ENCODE results near the gene ANKRD42.
A peak's percentile ranks its signal among the peaks of the same experiment; 100 is the strongest.

The ANKRD42 gene

DNA sequence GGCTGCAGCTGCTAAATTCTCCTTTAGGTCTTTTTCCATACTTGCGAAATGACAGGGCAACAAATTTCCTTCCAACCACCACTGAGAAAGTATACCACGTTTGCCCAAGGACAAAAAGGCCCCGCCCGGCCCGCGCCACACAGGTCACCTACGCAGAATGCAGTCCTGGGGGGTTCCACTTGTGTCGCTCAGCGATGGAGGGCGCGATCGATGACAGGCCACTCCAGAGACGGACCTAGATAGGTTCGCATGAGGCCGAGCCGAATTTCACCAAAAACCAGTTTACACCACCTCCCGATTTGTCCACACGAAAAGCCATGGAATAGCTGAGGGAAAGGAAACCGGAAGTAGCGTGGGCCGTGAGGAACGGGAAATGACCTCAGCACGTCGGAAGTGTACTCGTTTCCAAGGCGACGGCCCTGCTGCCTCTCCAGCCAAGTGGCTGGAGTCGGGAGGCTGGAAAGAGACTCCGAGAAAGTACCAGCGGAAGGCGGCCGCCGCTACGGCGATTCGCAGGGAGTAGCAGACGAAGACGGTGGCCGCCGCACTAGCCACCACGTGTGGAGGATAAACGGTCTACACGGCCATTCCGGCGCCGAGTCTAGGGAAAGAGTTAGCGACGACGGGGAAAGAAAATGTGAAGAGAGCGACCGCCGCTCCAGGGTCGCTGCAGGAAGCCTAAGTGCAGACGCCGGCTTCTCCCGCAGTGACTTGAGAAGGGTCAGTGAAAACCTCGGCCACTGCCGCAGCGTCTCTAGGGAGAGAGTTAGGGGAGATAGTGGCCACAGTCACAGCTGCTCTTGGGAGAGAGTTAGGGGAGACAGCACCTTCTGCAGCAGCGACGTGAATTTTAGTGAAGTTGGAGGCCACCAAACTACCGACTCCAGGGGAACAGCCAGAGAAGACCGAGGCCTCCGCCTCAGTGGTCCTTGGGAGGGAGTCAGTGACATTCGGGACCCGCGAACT is at the start of gene ANKRD42:
TSS of gene ANKRD42 (plus strand) at position 398 of the 966 bp plus-strand sequence. CDS start 959 bp downstream, outside the sequence.
- TF ChIP-seq GATA1 (IDR thresholded peaks at IDR 0.05; ENCODE audit: low read depth, low read length) (no peak), POLR2A (IDR thresholded peaks at IDR 0.05; ENCODE audit: low read length) (peak; percentile 73)
- peak; percentile 94 for DNase-seq

DNA sequence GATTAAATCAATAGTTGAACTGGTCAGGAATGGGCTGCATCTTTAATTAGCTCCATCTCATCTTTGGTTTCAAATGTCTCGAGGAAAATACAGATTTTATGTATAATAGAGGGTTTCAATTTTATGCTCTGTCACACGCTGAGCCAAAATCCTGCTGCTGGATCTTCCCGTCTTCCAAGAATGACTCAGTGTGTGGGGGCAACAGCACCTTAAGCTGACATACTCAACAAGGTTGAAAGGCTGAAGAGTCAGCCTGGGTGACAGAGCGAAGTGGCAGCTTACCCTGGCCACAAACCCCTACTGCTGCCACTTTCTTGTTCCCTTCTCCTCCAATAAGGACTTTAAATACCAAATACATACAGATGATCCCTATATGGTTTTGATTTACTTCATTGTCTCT is 45.6 kb upstream of the ANKRD42 start:
- TF ChIP-seq POLR2A (IDR thresholded peaks at IDR 0.05; ENCODE audit: low read length) (no peak), GATA1 (IDR thresholded peaks at IDR 0.05; ENCODE audit: low read depth, low read length) (no peak)
- DNase-seq, result no peak

DNA sequence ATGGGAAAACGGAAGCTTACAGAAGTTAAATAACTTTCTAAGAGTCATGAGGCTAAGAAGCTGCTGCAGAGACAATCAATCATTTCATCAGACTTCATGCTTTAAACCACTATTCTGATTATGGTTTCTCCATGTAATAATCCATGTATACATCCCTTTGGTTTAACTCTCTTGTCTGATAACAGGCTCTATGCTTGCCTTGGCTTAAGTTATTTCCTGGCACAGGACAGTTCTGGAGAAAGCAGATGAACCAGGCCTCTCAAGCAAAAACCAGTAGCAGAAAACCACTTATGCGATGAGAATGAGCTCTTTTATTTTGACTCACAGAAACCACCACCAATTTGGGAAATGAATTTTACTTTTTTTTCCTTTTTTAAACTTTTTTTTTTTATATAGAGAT is 43.1 kb upstream of the ANKRD42 start:
- TF ChIP-seq POLR2A (IDR thresholded peaks at IDR 0.05; ENCODE audit: low read length), result no peak
- no peak for TF ChIP-seq GATA1 (IDR thresholded peaks at IDR 0.05; ENCODE audit: low read depth, low read length)
- peak in 1 of 2 experiments; percentile 15 for DNase-seq

DNA sequence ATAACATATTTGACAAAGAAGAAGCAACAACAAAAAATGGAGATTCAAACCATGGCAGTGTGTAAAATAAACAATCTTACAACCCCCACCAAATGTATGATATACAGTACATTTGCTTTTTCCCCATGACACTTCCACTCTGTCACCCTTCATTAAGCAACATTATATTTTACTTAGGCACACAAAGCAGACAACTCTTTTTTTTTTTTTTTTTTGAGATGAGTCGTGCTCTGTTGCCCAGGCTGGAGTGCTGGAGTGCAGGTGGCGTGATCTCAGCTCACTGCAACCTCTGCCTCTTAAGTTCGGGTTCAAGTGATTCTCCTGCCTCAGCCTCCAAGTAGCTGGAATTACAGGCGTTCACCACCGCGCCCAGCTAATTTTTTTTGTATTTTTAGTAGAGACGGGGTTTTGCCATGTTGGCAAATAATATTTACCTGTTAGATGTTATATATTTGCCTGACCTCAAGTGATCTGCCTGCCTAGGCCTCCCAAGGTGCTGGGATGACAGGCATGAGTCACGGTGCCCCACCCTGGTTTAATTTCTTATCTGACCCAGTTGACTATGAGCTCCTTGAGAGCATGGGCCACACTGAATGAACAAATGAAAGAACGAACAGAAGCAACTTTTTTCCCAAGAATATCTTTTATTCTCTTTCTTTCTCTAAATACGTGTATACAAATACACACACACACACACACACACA is 42.1 kb upstream of the ANKRD42 start:
- peak; percentile 90 for DNase-seq
- TF ChIP-seq POLR2A (IDR thresholded peaks at IDR 0.05; ENCODE audit: low read length), result no peak
- peak; percentile 9 for TF ChIP-seq GATA1 (IDR thresholded peaks at IDR 0.05; ENCODE audit: low read depth, low read length)

DNA sequence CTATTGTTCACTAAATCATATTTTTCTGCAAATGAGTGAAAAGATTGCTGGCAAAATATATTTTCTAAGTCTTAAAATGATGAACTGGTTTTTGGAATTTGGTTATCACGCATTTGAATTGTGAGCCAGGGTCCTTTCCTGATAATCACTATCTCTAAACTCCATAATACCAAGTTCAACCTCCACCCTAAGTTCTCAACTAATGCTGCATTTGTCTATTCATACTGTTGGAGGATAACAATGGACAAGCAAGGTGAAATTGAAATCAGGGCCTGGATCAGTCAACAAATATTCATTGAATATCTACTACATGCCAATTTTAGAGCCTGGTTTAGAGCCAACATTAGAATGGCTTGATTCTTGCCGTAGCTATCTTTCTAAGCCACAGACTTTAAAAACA is 41.2 kb upstream of the ANKRD42 start:
- TF ChIP-seq POLR2A (IDR thresholded peaks at IDR 0.05; ENCODE audit: low read length), result no peak
- no peak for TF ChIP-seq GATA1 (IDR thresholded peaks at IDR 0.05; ENCODE audit: low read depth, low read length)
- peak; percentile 55 to 78 for DNase-seq

DNA sequence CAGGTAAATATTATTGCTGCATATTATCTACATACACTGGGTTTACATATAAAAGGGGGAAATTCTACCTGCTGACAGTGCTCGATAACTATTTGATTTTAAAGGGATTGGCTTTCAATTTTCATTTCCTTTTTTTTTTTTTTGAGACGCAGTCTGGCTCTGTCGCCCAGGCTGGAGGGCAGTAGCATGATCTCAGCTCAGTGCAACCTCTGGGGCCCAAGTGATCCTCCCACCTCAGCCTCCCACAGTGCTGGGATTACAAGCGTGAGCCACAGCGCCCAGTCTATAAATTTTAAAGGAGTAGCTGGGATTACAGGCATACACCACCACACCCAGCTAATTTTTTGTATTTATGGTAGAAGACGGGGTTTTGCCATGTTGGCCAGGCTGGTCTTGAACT is 39.7 kb upstream of the ANKRD42 start:
- no peak for DNase-seq
- TF ChIP-seq GATA1 (IDR thresholded peaks at IDR 0.05; ENCODE audit: low read depth, low read length) (no peak), POLR2A (IDR thresholded peaks at IDR 0.05; ENCODE audit: low read length) (no peak)

DNA sequence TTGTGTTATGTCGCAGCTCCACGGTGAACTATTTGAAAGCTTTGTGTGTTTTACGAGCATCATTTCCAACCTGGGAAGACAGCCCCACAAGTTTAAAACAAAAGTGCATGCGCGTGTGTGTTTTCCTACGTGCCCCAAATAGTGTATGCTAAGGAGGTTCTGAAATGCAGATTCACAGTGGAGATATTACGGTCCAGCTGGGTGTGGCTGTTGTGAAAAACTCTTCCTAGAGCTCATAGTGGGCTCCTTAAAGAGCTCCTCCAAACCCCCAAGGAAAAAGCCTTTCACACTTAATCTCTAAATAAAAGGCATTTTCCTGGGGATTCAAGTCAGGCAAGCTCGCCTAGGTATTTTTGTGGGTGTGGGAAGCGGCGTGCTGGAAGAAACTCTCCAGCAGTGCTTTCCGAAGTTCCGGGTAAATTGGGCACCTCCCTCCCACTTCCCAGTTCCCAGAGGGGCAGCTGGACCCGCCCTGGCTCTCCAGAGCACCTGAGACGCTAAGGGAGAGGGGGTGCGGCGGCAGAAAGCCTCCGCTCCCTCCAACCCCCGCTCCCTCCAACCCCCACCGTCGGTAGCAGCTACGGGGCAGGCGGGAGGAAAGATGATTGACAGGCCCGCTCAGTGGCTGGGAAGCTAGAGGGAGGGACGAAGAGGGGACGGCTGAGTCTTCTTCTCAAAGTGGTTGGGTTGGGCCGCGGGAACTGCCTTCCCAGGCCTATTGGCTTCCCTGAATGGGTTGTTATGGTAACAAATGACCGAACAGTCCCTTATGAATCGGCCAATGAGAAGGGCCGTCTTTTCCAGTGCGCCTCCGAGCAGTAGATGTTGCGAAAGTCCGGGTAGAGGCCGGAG is 37.1 kb upstream of the ANKRD42 start:
- TF ChIP-seq POLR2A (IDR thresholded peaks at IDR 0.05; ENCODE audit: low read length) (no peak), GATA1 (IDR thresholded peaks at IDR 0.05; ENCODE audit: low read depth, low read length) (no peak)
- DNase-seq, result peak; percentile 100

DNA sequence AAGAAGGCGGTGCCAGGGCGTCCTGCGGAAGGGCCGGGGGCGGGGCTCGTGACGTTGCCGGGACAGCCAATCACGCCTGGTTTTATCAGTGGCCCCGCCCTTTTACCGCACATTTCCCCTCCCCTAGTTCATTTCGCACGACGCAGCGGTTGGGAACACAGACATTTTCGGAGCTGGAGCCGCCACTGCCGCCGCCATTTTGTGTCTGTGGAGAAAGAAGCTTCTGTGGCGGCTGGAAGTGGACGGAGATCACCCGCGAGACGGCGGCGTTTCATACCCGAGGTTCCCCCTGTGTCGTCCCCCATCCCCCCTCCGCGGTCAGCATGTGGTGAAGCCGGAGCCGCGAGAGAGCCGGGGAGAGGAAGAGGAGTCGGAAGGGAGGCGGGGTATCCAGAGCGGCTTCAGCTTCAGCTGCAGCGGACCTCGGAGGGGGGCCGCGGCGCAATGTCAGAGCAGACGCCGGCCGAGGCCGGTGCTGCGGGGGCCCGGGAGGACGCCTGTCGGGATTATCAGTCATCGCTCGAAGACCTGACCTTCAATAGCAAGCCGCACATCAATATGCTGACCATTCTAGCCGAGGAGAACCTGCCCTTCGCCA is 36.4 kb upstream of the ANKRD42 start, which contains the start of gene PCF11:
TSS of gene PCF11 (plus strand) at position 136 of the 598 bp plus-strand sequence. CDS start at position 445, 309 bp downstream.
- DNase-seq, result no peak
- TF ChIP-seq POLR2A (IDR thresholded peaks at IDR 0.05; ENCODE audit: low read length), result peak; percentile 98
- no peak for TF ChIP-seq GATA1 (IDR thresholded peaks at IDR 0.05; ENCODE audit: low read depth, low read length)

DNA sequence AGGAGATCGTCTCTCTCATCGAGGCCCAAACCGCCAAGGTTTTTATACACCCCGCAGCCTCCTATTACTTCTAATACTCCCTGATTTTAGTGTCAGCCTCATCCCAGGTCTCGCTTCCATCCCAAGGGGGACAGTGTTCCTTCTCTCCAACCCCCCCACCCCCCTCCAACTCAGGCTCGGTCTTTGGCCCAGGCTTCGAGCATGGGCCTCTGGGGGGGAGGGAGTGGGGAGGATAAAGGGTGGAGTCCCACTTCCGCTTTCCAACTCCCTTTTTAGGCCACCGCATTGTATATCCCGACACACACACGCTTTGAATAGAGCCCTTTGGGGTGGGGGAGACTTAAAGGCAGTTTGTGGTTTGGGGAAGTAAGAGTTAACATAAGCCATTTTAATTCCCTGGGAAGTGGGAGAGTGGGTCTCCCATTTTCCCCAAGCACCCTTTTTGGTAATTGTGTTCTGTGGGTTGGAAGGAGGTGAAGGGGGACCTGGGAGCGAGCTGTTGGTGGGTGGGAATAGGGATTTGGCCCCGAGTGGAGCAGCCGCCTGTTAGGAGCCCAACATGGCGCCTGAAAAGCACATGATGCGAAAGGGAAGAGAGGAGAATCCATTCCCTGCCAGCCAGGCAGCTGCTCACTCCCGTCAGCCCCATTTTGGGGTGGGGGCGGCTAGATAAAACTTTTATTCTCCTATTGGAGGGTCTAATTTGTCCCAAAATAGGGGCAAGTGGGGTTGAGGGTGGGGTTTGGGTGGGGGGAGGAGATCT is 35.7 kb upstream of the ANKRD42 start:
- DNase-seq, result peak; percentile 78 to 84
- TF ChIP-seq GATA1 (IDR thresholded peaks at IDR 0.05; ENCODE audit: low read depth, low read length), result no peak
- no peak for TF ChIP-seq POLR2A (IDR thresholded peaks at IDR 0.05; ENCODE audit: low read length)

DNA sequence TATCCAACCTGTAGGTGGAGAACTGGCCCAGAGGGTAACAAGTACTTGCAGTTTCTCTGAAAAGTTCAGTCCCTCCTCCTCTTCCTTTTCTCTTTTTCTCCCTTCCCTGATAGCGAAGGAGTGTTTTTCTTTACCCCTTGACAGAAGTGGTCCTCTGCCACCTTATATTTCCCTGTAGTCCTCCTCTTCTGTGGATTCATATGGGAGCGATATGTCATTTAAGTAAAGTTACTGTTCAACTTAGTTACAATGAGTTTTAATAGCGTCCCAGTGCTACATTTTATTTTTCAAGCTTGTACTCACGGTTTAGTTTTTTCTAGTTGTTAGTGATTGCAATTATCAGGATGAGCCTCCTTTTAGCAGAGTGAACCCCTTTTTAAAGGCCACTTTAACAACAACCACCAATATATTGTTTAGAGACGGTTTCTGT is 35.1 kb upstream of the ANKRD42 start:
- TF ChIP-seq GATA1 (IDR thresholded peaks at IDR 0.05; ENCODE audit: low read depth, low read length), result no peak
- DNase-seq, result peak in 1 of 2 experiments; percentile 46

DNA sequence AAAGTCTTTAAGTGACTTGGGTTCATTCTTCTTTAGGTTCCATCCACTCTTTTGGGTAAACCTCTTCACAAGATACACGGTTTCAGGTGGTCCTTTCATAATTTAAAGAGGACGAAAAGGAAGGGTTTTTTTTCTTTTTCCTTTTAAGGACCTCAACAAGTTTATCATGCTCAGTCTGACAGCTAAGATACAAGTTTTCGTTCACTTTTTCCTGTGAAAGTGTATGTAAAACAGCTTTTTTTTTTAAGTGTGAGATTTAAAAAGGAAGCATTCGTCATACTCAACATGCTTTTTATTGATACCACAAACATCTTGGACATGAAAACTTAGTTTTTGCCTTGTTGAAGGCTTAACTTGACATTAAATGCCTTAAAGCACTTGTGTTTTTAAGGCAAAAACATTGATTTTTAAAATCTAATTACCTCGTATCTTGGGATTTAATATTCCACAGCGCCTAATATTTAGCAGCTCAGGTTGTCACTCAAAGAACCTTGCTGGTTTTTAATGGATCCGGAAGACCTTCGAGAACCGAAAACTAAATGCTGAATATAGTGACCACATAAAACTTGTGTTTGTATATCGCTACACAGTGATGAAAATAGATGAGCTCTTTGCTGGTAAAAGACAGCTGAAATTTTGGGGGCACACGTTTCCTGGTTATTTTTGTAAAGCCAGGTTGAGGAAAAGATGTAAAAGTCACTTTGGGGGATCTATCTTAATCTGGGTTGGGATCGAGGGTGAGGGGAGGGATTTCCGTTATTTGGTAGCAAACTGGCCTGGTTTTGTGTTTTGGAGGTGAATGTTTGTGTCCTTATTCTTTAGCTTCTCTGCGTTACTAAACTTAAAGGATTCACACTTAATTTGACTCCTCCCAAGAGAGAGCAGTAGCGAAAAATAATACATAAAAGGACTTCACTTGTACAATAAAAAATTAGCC is 34.3 kb upstream of the ANKRD42 start:
- peak; percentile 36 to 47 for DNase-seq

More for the DNA sequence above, 34.3 kb upstream of the ANKRD42 start:
- TF ChIP-seq GATA1 (IDR thresholded peaks at IDR 0.05; ENCODE audit: low read depth, low read length) (no peak), POLR2A (IDR thresholded peaks at IDR 0.05; ENCODE audit: low read length) (no peak)
